ENCODE data around the gene SELE. TPM values are rescaled to one million over a fixed set of nuclear protein-coding genes. Genes with fewer than 3 reads are reported as not detected.

Gene SELE
- total and polyA plus RNA-seq, 2 of the 13 experiments (the other 11 are each of a cell fraction or from before 2014, with no cell fraction given) = 0.04 to 0.09 TPM

DNA sequence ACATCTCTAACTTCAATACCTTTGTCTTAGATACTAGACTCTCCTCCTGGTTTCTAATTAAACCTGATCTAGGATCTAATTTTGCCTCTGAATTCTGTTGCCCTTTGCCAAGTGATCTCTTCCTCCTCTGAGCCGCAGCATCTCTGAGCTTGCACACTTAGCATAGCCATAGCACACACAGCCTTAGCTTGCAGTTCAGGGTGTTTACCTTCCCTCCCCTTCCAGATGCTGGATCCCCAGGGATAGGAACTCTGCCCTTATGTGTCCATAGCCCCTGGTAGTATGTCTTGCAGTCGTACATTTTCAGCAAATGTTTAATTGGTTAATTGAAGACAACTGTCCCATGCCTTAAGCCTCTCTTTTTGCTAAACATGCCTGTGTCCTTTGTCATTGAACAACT, 52.7 kb downstream of the SELE start:
- TF ChIP-seq TAF15 (IDR thresholded peaks at IDR 0.05; ENCODE audit: low read depth, low read length, poor library complexity, severe bottlenecking) (no peak), ZNF83 (CRISPR knock-in tag; IDR thresholded peaks at IDR 0.05; ENCODE audit: borderline replicate concordance) (no peak), ZNF496 (CRISPR knock-in tag; IDR thresholded peaks at IDR 0.05; ENCODE audit: insufficient replicate concordance) (no peak), MBNL3 (CRISPR knock-in tag; conservative IDR thresholded peaks at IDR 0.05) (no peak), JUND (CRISPR knock-in tag; IDR thresholded peaks at IDR 0.05) (no peak), PLRG1 (conservative IDR thresholded peaks at IDR 0.05) (no peak), SMYD3 (CRISPR knock-in tag; IDR thresholded peaks at IDR 0.05) (no peak), YEATS2 (CRISPR knock-in tag; IDR thresholded peaks at IDR 0.05; ENCODE audit: borderline replicate concordance) (no peak), NFYB (CRISPR knock-in tag; IDR thresholded peaks at IDR 0.05) (no peak), PCBP2 (optimal IDR thresholded peaks at IDR 0.05; ENCODE audit: low read depth, low read length, poor library complexity, severe bottlenecking) (no peak), AGO2 (optimal IDR thresholded peaks at IDR 0.05; ENCODE audit: low read depth, low read length) (no peak), ZNF44 (CRISPR knock-in tag; IDR thresholded peaks at IDR 0.05) (no peak), ISL2 (CRISPR knock-in tag; IDR thresholded peaks at IDR 0.05) (no peak)
- TF ChIP-seq, protein P1, sequence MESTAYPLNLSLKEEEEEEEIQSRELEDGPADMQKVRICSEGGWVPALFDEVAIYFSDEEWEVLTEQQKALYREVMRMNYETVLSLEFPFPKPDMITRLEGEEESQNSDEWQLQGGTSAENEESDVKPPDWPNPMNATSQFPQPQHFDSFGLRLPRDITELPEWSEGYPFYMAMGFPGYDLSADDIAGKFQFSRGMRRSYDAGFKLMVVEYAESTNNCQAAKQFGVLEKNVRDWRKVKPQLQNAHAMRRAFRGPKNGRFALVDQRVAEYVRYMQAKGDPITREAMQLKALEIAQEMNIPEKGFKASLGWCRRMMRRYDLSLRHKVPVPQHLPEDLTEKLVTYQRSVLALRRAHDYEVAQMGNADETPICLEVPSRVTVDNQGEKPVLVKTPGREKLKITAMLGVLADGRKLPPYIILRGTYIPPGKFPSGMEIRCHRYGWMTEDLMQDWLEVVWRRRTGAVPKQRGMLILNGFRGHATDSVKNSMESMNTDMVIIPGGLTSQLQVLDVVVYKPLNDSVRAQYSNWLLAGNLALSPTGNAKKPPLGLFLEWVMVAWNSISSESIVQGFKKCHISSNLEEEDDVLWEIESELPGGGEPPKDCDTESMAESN (CRISPR knock-in tag; conservative IDR thresholded peaks at IDR 0.05) = no peak
- TF ChIP-seq, protein P2, sequence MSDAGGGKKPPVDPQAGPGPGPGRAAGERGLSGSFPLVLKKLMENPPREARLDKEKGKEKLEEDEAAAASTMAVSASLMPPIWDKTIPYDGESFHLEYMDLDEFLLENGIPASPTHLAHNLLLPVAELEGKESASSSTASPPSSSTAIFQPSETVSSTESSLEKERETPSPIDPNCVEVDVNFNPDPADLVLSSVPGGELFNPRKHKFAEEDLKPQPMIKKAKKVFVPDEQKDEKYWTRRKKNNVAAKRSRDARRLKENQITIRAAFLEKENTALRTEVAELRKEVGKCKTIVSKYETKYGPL (CRISPR knock-in tag; IDR thresholded peaks at IDR 0.05) = no peak
- TF ChIP-seq, protein P3, sequence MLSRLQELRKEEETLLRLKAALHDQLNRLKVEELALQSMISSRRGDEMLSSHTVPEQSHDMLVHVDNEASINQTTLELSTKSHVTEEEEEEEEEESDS (CRISPR knock-in tag; IDR thresholded peaks at IDR 0.05; ENCODE audit: borderline replicate concordance) = no peak
- H3K9ac ChIP-seq (ENCODE audit: insufficient read depth, low read depth, low read length) = no peak overlapping the region
- ChIA-PET CTCF (ENCODE audit: low intra/inter-chr PET ratio, low total read pairs) (no interaction called here), POLR2A (no interaction called here)
- intact Hi-C loops (cut with micrococcal nuclease; ENCODE audit: unreplicated experiment) (no loop called here), in situ Hi-C loops (cut with HindIII; ENCODE audit: extremely low pct_ligation_motif_present, low pct_unique_long_range_greater_than_20kb) (no loop called here)
- H3K9me3 ChIP-seq (ENCODE audit: low read length) = no peaks in the 10 kb centered on the region
- no TSS peak for BruUV-seq (replicated peaks)
- no peak overlapping the region for H3K4me2 ChIP-seq (ENCODE audit: low read depth, low read length)
- peaks cover 1 to 9% of the 10 kb centered on the region in 2 experiments; a peak in 4 of 5 replicates for H3K27me3 ChIP-seq (ENCODE audit: control insufficient read depth in 1 of 2, insufficient read depth in 2 of 2, low read length in 2 of 2)
- ATAC-seq = no peak
- no peaks in the 10 kb centered on the region for H3K36me3 ChIP-seq (replicated peaks in 1 of 2; ENCODE audit: control insufficient read depth in 1 of 2, insufficient read depth in 2 of 2, low read length in 2 of 2)
- no peak overlapping the region for H2AFZ ChIP-seq (ENCODE audit: low read length)
- H3K79me2 ChIP-seq (ENCODE audit: insufficient read depth, low read length) = no peaks in the 10 kb centered on the region
- no peak overlapping the region for H3K27ac ChIP-seq (ENCODE audit: extremely low read length, insufficient read depth, low read length)
- no peaks in the 10 kb centered on the region for H3K4me1 ChIP-seq (ENCODE audit: insufficient read depth, low read length)
- no peak for FAIRE-seq
- no peaks in the 10 kb centered on the region for H4K20me1 ChIP-seq (ENCODE audit: insufficient read depth, low read length)
- WGBS (ENCODE audit: low lambda C conversion rate) = 0% methylated on average over 2 of the region's 2 CpGs
- no peak overlapping the region for H3K4me3 ChIP-seq (replicated peaks in 1 of 3; ENCODE audit: insufficient read depth in 1 of 3, low read depth in 2 of 3, low read length in 3 of 3)
- DNase-seq (ENCODE audit: low spot score) = no peak

Measured in HepG2 (cell line).